CD14-positive monocyte (primary cell): ENCODE results near the gene ANKRD13C. TPM values are rescaled to one million over a fixed set of nuclear protein-coding genes. Genes with fewer than 3 reads are reported as not detected.

Experiments
- DNase-seq, 3 donors: peaks; one replicate each; pipeline ENCODE4 v3.0.0-alpha.2; 2011 to 2022
- H2AFZ ChIP-seq: 2 replicates; pipeline ENCODE4 v1.6.0; 2012; ENCODE audit warnings: mild to moderate bottlenecking, low read depth, low read length, inconsistent platforms; ENCODE audit not compliant: insufficient read depth, poor library complexity, severe bottlenecking
- H3K27ac ChIP-seq, 2 donors: 1 replicate in 1 of 2; 2 replicates in 1 of 2; pipeline ENCODE4 v1.5.1; 2012 to 2013; ENCODE audit warnings: low read length in 2 of 2, control low read depth in 1 of 2, inconsistent platforms in 1 of 2, low read depth in 1 of 2, mild to moderate bottlenecking in 1 of 2
- H3K27me3 ChIP-seq, 2 donors: one replicate each; pipeline versions ENCODE4 v1.6.0 to v1.6.1; 2011 to 2013; ENCODE audit warnings: low read length in 2 of 2; ENCODE audit not compliant: control insufficient read depth in 2 of 2, insufficient read depth in 2 of 2
- H3K36me3 ChIP-seq, 2 donors: replicated peaks in 1 of 2; 1 replicate in 1 of 2; 2 replicates in 1 of 2; pipeline versions ENCODE4 v1.5.1 to v1.6.1; 2012 to 2013; ENCODE audit warnings: low read length in 2 of 2, control low read depth in 1 of 2, inconsistent platforms in 1 of 2, mild to moderate bottlenecking in 1 of 2; ENCODE audit not compliant: insufficient read depth in 2 of 2, control insufficient read depth in 1 of 2
- H3K4me1 ChIP-seq, 2 donors: 1 replicate in 1 of 2; 2 replicates in 1 of 2; pipeline versions ENCODE4 v1.5.1 to v1.6.1; 2012 to 2013; ENCODE audit warnings: low read length in 2 of 2, control low read depth in 1 of 2, inconsistent platforms in 1 of 2, mild to moderate bottlenecking in 1 of 2, moderate library complexity in 1 of 2; ENCODE audit not compliant: insufficient read depth in 2 of 2, control insufficient read depth in 1 of 2
- H3K4me2 ChIP-seq: replicated peaks from 2 replicates; pipeline ENCODE3; 2012; ENCODE audit warnings: low read length, moderate library complexity, mild to moderate bottlenecking; ENCODE audit not compliant: poor library complexity, severe bottlenecking; ENCODE audit errors: extremely low read depth
- H3K4me3 ChIP-seq, 3 experiments: fragments of 200-600 bp in 1 of 3; sonication (generic) in 1 of 3; replicated peaks in 1 of 3; 1 replicate in 2 of 3; 2 replicates in 1 of 3; pipeline ENCODE4 v1.5.1; 2011 to 2013; ENCODE audit warnings: low read length in 3 of 3, mild to moderate bottlenecking in 3 of 3, control low read depth in 2 of 3, low read depth in 2 of 3, inconsistent platforms in 1 of 3, moderate library complexity in 1 of 3
- H3K79me2 ChIP-seq: 2 replicates; pipeline ENCODE4 v1.6.0; 2012; ENCODE audit warnings: mild to moderate bottlenecking, control low read depth, inconsistent platforms, low read length, moderate library complexity; ENCODE audit not compliant: insufficient read depth
- H3K9ac ChIP-seq: 2 replicates; pipeline ENCODE4 v1.6.0; 2017; ENCODE audit warnings: low read length, mild to moderate bottlenecking; ENCODE audit not compliant: insufficient read depth, poor library complexity, severe bottlenecking
- H3K9me3 ChIP-seq, 2 donors: replicated peaks in 1 of 2; 1 replicate in 1 of 2; 2 replicates in 1 of 2; pipeline versions ENCODE4 v1.5.1 to v1.6.1; 2012 to 2013; ENCODE audit warnings: low read length in 2 of 2, control low read depth in 1 of 2; ENCODE audit not compliant: control insufficient read depth in 1 of 2, insufficient read depth in 1 of 2
- H4K20me1 ChIP-seq: 2 replicates; pipeline ENCODE4 v1.6.0; 2012; ENCODE audit warnings: mild to moderate bottlenecking, low read length, control low read depth, moderate library complexity; ENCODE audit not compliant: insufficient read depth
- H3K27ac Mint-ChIP-seq, 7 donors: one replicate each; pipeline ENCODE4 v1.8.0; 2020; ENCODE audit warnings: mild to moderate bottlenecking in 7 of 7, mixed read lengths in 7 of 7, moderate library complexity in 6 of 7, inconsistent platforms in 2 of 7
- H3K27me3 Mint-ChIP-seq, 3 donors: one replicate each; pipeline ENCODE4 v1.8.0; 2021 to 2022; ENCODE audit warnings: low read depth in 3 of 3, mild to moderate bottlenecking in 3 of 3, mixed read lengths in 3 of 3, moderate library complexity in 3 of 3, inconsistent platforms in 1 of 3
- H3K36me3 Mint-ChIP-seq, 2 donors: one replicate each; pipeline ENCODE4 v1.8.0; 2020; ENCODE audit warnings: mixed read lengths in 2 of 2, inconsistent platforms in 1 of 2, mild to moderate bottlenecking in 1 of 2
- H3K4me1 Mint-ChIP-seq: one replicate; pipeline ENCODE4 v1.8.0; 2020; ENCODE audit warnings: mild to moderate bottlenecking, mixed read lengths
- H3K4me3 Mint-ChIP-seq, 2 donors: one replicate each; pipeline ENCODE4 v1.8.0; 2020; ENCODE audit warnings: mild to moderate bottlenecking in 2 of 2, mixed read lengths in 2 of 2, moderate library complexity in 1 of 2
- H3K9me3 Mint-ChIP-seq, 7 donors: one replicate each; pipeline ENCODE4 v1.8.0; 2020 to 2022; ENCODE audit warnings: mixed read lengths in 7 of 7, mild to moderate bottlenecking in 6 of 7, moderate library complexity in 6 of 7, inconsistent platforms in 2 of 7
- WGBS: methylation state at CpG from one replicate; pipeline ENCODE4 v1.1.5; 2013; ENCODE audit warnings: missing lambda C conversion rate; ENCODE audit not compliant: insufficient coverage; 5-methylcytosine and 5-hydroxymethylcytosine counted together
- intact Hi-C, 2 donors: fragments of 100-400 bp; cut with micrococcal nuclease; formaldehyde crosslinking; loops; one replicate each; pipeline versions ENCODE4 v1.15.0 to v1.15.1; 2023
- polyA plus RNA-seq, 3 donors: library from polyadenylated mRNA; depleted of rRNA in 1 of 3; unstranded in 2 of 3; stranded (reverse) in 1 of 3; fragments of 300-500 nt in 2 of 3; fragments of >200 nt in 1 of 3; fragmentation: Illumina TruSeq in 2 of 3; gene quantifications; 1 replicate in 2 of 3; 2 replicates in 1 of 3; pipeline ENCODE4 v1.2.3, GENCODE V29; 2012 to 2021
- TF ChIP-seq, protein P1 (sequence below): fragments of 200-600 bp; IDR thresholded peaks from one replicate; pipeline ENCODE4 v1.8.0; 2022; ENCODE audit warnings: antibody characterized with exemption, mild to moderate bottlenecking

Gene ANKRD13C
- polyA plus RNA-seq, 3 donors: 4.5 to 7.6 (median 6.5) TPM

GRCh38 chr1:70314706-70315304 lies 39.7 kb downstream of the ANKRD13C start:
- Histone ChIP-seq H3K79me2 (no peaks in the 10 kb centered on the region), H3K36me3 (peaks cover 7 to 13% of the 10 kb centered on the region in 2 donors), H3K27ac (no peak overlapping the region), H3K4me1 (no peaks in the 10 kb centered on the region), H3K27me3 (no peaks in the 10 kb centered on the region), H4K20me1 (peaks cover 19% of the 10 kb centered on the region), H2AFZ (no peak overlapping the region), H3K9me3 (no peaks in the 10 kb centered on the region), H3K4me3 (no peak overlapping the region), H3K4me2 (no peak overlapping the region), H3K9ac (no peak overlapping the region)
- H3K4me3 Mint-ChIP-seq: no peak overlapping the region
- H3K9me3 Mint-ChIP-seq: no peaks in the 10 kb centered on the region
- no peak overlapping the region for H3K27ac Mint-ChIP-seq
- no peaks in the 10 kb centered on the region for H3K27me3 Mint-ChIP-seq
- H3K36me3 Mint-ChIP-seq: peaks cover 12 to 21% of the 10 kb centered on the region in 2 donors
- H3K4me1 Mint-ChIP-seq: no peaks in the 10 kb centered on the region
- TF ChIP-seq, protein P1, sequence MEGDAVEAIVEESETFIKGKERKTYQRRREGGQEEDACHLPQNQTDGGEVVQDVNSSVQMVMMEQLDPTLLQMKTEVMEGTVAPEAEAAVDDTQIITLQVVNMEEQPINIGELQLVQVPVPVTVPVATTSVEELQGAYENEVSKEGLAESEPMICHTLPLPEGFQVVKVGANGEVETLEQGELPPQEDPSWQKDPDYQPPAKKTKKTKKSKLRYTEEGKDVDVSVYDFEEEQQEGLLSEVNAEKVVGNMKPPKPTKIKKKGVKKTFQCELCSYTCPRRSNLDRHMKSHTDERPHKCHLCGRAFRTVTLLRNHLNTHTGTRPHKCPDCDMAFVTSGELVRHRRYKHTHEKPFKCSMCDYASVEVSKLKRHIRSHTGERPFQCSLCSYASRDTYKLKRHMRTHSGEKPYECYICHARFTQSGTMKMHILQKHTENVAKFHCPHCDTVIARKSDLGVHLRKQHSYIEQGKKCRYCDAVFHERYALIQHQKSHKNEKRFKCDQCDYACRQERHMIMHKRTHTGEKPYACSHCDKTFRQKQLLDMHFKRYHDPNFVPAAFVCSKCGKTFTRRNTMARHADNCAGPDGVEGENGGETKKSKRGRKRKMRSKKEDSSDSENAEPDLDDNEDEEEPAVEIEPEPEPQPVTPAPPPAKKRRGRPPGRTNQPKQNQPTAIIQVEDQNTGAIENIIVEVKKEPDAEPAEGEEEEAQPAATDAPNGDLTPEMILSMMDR: no peak
- intact Hi-C loops: no loop called here
- no peak for DNase-seq
- WGBS: 95% methylated on average over 4 of the region's 6 CpGs

- H3K9me3 ChIP-seq: no peaks in the 10 kb centered on the region
- Mint-ChIP-seq H3K36me3 (peaks cover 26 to 37% of the 10 kb centered on the region in 2 donors), H3K4me1 (no peaks in the 10 kb centered on the region), H3K27me3 (no peaks in the 10 kb centered on the region), H3K9me3 (peaks cover 0 to 2% (median 0%) of the 10 kb centered on the region in 7 donors), H3K27ac (no peak overlapping the region), H3K4me3 (no peak overlapping the region)
- DNase-seq: no peak
- WGBS: no CpG with 5 or more reads among the region's 3 CpGs
- H3K4me3 ChIP-seq: no peak overlapping the region
- H3K79me2 ChIP-seq: no peaks in the 10 kb centered on the region
- H3K27ac ChIP-seq: no peak overlapping the region
- H4K20me1 ChIP-seq: peaks cover 4% of the 10 kb centered on the region
- intact Hi-C loops: no loop called here
- H3K9ac ChIP-seq: no peak overlapping the region
- no peaks in the 10 kb centered on the region for H3K4me1 ChIP-seq
- no peak overlapping the region for H2AFZ ChIP-seq
- peaks cover 16 to 33% of the 10 kb centered on the region in 2 donors for H3K36me3 ChIP-seq
- TF ChIP-seq, protein P1: no peak
- no peaks in the 10 kb centered on the region for H3K27me3 ChIP-seq
- no peak overlapping the region for H3K4me2 ChIP-seq
Measured at GRCh38 chr1:70311369-70311768, 43.2 kb downstream of the ANKRD13C start.
